SK-MEL-5 (cell line): Measurements from ENCODE around the gene CFAP74. TPM values are rescaled to one million over a fixed set of nuclear protein-coding genes. Genes with fewer than 3 reads are reported as not detected.
"Not testable (repeated sequence)": the region's sequence is repeated elsewhere in the genome, so short reads cannot be mapped to it uniquely, and the experiment has no call there.

ENCODE experiments used
- DNase-seq: peaks from one replicate; pipeline ENCODE4 v3.0.0-alpha.2; 2016; ENCODE audit warnings: low read depth, low spot score
- in situ Hi-C: cut with HindIII; loops from 2 replicates; pipeline ENCODE4 v1.10.0; 2016; ENCODE audit warnings: low sequenced_read_pairs, high pct_unique_total_duplicates, low pct_unique_long_range_greater_than_20kb
- total RNA-seq: library from RNA; depleted of rRNA; stranded (reverse); fragments of >200 nt; shearing (Covaris generic); gene quantifications from 2 replicates; pipeline ENCODE4 v1.2.3, GENCODE V29; 2014

CFAP74 gene
- total RNA-seq, 1 experiment from 2014 or later: not detected

- in situ Hi-C loops: no loop called here
- DNase-seq: no peak
These were observed 57.7 kb downstream of the CFAP74 start for GRCh38 chr1:1945782-1946393.

GRCh38 chr1:1943834-1944570 is 59.6 kb downstream of the CFAP74 start:
- peak; percentile 68 for DNase-seq
- in situ Hi-C loops: no loop called here

- DNase-seq: no peak
- in situ Hi-C loops: no loop called here
These were observed 60.6 kb downstream of the CFAP74 start for GRCh38 chr1:1942753-1943656.

GRCh38 chr1:1941868-1942752 is 61.5 kb downstream of the CFAP74 start:
- in situ Hi-C loops: no loop called here
- DNase-seq: no peak

- in situ Hi-C loops: no loop called here
- DNase-seq: no peak
These were observed 62.3 kb downstream of the CFAP74 start for GRCh38 chr1:1941211-1941841.

- in situ Hi-C loops: no loop called here
These were observed 63.5 kb downstream of the CFAP74 start for GRCh38 chr1:1940123-1940425.

GRCh38 chr1:1939296-1940122 is 64.1 kb downstream of the CFAP74 start:
- in situ Hi-C loops: no loop called here
- no peak for DNase-seq

More at GRCh38 chr1:1940123-1940425, 63.5 kb downstream of the CFAP74 start:
- DNase-seq: no peak

GRCh38 chr1:1938613-1939295 is 64.8 kb downstream of the CFAP74 start:
- no peak for DNase-seq
- in situ Hi-C loops: no loop called here

GRCh38 chr1:1938276-1938573 is 65.4 kb downstream of the CFAP74 start:
- DNase-seq: no peak
- in situ Hi-C loops: no loop called here

GRCh38 chr1:1937549-1938275 is 65.9 kb downstream of the CFAP74 start:
- in situ Hi-C loops: no loop called here

GRCh38 chr1:1937061-1937460 is 66.5 kb downstream of the CFAP74 start:
- in situ Hi-C loops: no loop called here
- no peak for DNase-seq

More at GRCh38 chr1:1937549-1938275, 65.9 kb downstream of the CFAP74 start:
- DNase-seq: no peak

GRCh38 chr1:1934848-1935247 is 68.7 kb downstream of the CFAP74 start:
- in situ Hi-C loops, DNase-seq: not testable (repeated sequence)

- DNase-seq: no peak
- in situ Hi-C loops: no loop called here
These were observed 73.7 kb downstream of the CFAP74 start for GRCh38 chr1:1929639-1930545.

GRCh38 chr1:1929102-1929638 is 74.4 kb downstream of the CFAP74 start:
- no peak for DNase-seq
- in situ Hi-C loops: no loop called here
